HG03108 (cell line): ENCODE results near the gene CIAO3.
"Not testable (repeated sequence)": the region's sequence is repeated elsewhere in the genome, so short reads cannot be mapped to it uniquely, and the experiment has no call there.

Experiments
- ATAC-seq: cut with Tn5 transposase; IDR thresholded peaks from one replicate; pipeline ENCODE4 v1.9.1; 2021; ENCODE audit warnings: moderate library complexity; ENCODE audit not compliant: unreplicated experiment

CIAO3 gene

GRCh38 chr16:776298-776697 is 35.5 kb upstream of the CIAO3 start:
- ATAC-seq: not testable (repeated sequence)

- no peak for ATAC-seq
Measured at GRCh38 chr16:775236-775796, 34.5 kb upstream of the CIAO3 start.

GRCh38 chr16:774086-775001 is 33.5 kb upstream of the CIAO3 start:
- no peak for ATAC-seq

- ATAC-seq: no peak
Measured at GRCh38 chr16:772959-773358, 32.2 kb upstream of the CIAO3 start.

- no peak for ATAC-seq
Measured at GRCh38 chr16:770411-770810, 29.6 kb upstream of the CIAO3 start.

- no peak for ATAC-seq
Measured at GRCh38 chr16:769934-770333, 29.1 kb upstream of the CIAO3 start.

- ATAC-seq: no peak
Measured at GRCh38 chr16:769184-769784, 28.5 kb upstream of the CIAO3 start.

GRCh38 chr16:768428-768827 is 27.6 kb upstream of the CIAO3 start:
- ATAC-seq: no peak

- no peak for ATAC-seq
Measured at GRCh38 chr16:767743-768235, 27.0 kb upstream of the CIAO3 start.

- no peak for ATAC-seq
Measured at GRCh38 chr16:766820-767640, 26.2 kb upstream of the CIAO3 start.

GRCh38 chr16:766008-766819 is 25.4 kb upstream of the CIAO3 start:
- no peak for ATAC-seq

- ATAC-seq: no peak
Measured at GRCh38 chr16:765488-765865, 24.7 kb upstream of the CIAO3 start.

- no peak for ATAC-seq
Measured at GRCh38 chr16:764848-765487, 24.2 kb upstream of the CIAO3 start.

GRCh38 chr16:764184-764750 is 23.5 kb upstream of the CIAO3 start:
- ATAC-seq: no peak

GRCh38 chr16:763369-764183 is 22.8 kb upstream of the CIAO3 start:
- ATAC-seq: no peak

GRCh38 chr16:762595-763268 is 21.9 kb upstream of the CIAO3 start:
- ATAC-seq: no peak

- ATAC-seq: no peak
Measured at GRCh38 chr16:761625-762513, 21.1 kb upstream of the CIAO3 start.
